Right ventricle myocardium superior (tissue), 1 donor: Measurements from ENCODE around the gene ERAP2. TPM values are rescaled to one million over a fixed set of nuclear protein-coding genes. Genes with fewer than 3 reads are reported as not detected.

Experiments
- ATAC-seq: fragments of 200-7000 bp; cut with Tn5 transposase; one replicate; pipeline ENCODE4 v1.9.1; 2020; ENCODE audit warnings: mild to moderate bottlenecking; ENCODE audit not compliant: poor library complexity
- DNase-seq: peaks from one replicate; pipeline ENCODE4 v3.0.0-alpha.2; 2020
- intact Hi-C: fragments of 100-400 bp; cut with DNase I; formaldehyde crosslinking; loops from one replicate; pipeline ENCODE4 v1.11.2; 2022
- total RNA-seq: library from RNA; stranded (reverse); fragmentation: NEBNext Ultra II Directional; extraction: Animal tissue kit (Norgen Biotek cat#: 25700); gene quantifications from one replicate; pipeline ENCODE4 v1.2.1, GENCODE V29; 2021
- donor health status: DM: no; HTN: yes; CAD: no; lungs with severe emphysema.

Gene ERAP2
- total RNA-seq, 1 donor from 2014 or later = 5.3 TPM

GRCh38 chr5:96883871-96884270 lies 7.6 kb downstream of the ERAP2 start:
- intact Hi-C loops = no loop called here
- DNase-seq (no peak), ATAC-seq (no peak)

- ATAC-seq (no peak), DNase-seq (no peak)
- intact Hi-C loops = no loop called here
These were observed 8.7 kb downstream of the ERAP2 start for GRCh38 chr5:96884995-96885394.

GRCh38 chr5:96885518-96886338 lies 9.4 kb downstream of the ERAP2 start:
- ATAC-seq (no peak), DNase-seq (no peak)
- intact Hi-C loops = no loop called here

GRCh38 chr5:96893342-96893741 lies 17.0 kb downstream of the ERAP2 start:
- DNase-seq (no peak), ATAC-seq (no peak)
- intact Hi-C loops = no loop called here

GRCh38 chr5:96896276-96896675 lies 20.0 kb downstream of the ERAP2 start:
- intact Hi-C loops = no loop called here
- ATAC-seq (no peak), DNase-seq (no peak)

- DNase-seq (no peak), ATAC-seq (no peak)
- intact Hi-C loops = no loop called here
These were observed 20.5 kb downstream of the ERAP2 start for GRCh38 chr5:96896806-96897205.

- no peak for ATAC-seq
- DNase-seq = no peak
- intact Hi-C loops = no loop called here
These were observed 25.1 kb downstream of the ERAP2 start for GRCh38 chr5:96901384-96901783.

GRCh38 chr5:96901841-96902240 lies 25.5 kb downstream of the ERAP2 start:
- ATAC-seq (no peak), DNase-seq (no peak)
- intact Hi-C loops = no loop called here

GRCh38 chr5:96902876-96903275 lies 26.6 kb downstream of the ERAP2 start:
- no peak for ATAC-seq
- intact Hi-C loops = no loop called here
- no peak for DNase-seq

GRCh38 chr5:96903300-96903699 lies 27.0 kb downstream of the ERAP2 start:
- intact Hi-C loops = no loop called here
- ATAC-seq (no peak), DNase-seq (no peak)

GRCh38 chr5:96904054-96904931 lies 28.0 kb downstream of the ERAP2 start:
- ATAC-seq (no peak), DNase-seq (no peak)
- intact Hi-C loops = no loop called here

GRCh38 chr5:96905864-96906263 lies 29.6 kb downstream of the ERAP2 start:
- no peak for DNase-seq
- no peak for ATAC-seq
- intact Hi-C loops = no loop called here

- intact Hi-C loops = no loop called here
- DNase-seq = no peak
- ATAC-seq = no peak
These were observed 32.7 kb downstream of the ERAP2 start for GRCh38 chr5:96909003-96909402.

- intact Hi-C loops = no loop called here
- ATAC-seq = no peak
- no peak for DNase-seq
These were observed 33.1 kb downstream of the ERAP2 start for GRCh38 chr5:96909435-96909834.

- intact Hi-C loops = no loop called here
- DNase-seq = no peak
- no peak for ATAC-seq
These were observed 34.8 kb downstream of the ERAP2 start for GRCh38 chr5:96911139-96911538.

GRCh38 chr5:96913233-96913632 lies 36.9 kb downstream of the ERAP2 start:
- no peak for ATAC-seq
- intact Hi-C loops = no loop called here

GRCh38 chr5:96919754-96920197 lies 43.5 kb downstream of the ERAP2 start:
- DNase-seq = no peak
- intact Hi-C loops = no loop called here
- ATAC-seq = no peak

More at GRCh38 chr5:96913233-96913632, 36.9 kb downstream of the ERAP2 start:
- DNase-seq = no peak

GRCh38 chr5:96920744-96921355 lies 44.5 kb downstream of the ERAP2 start:
- ATAC-seq (no peak), DNase-seq (no peak)
- intact Hi-C loops = no loop called here

GRCh38 chr5:96922499-96923244 lies 46.4 kb downstream of the ERAP2 start:
- ATAC-seq (no peak), DNase-seq (no peak)
- intact Hi-C loops = no loop called here
